HG02938 (cell line): Measurements from ENCODE around the gene FAM131C.
"Not testable (repeated sequence)": the region's sequence is repeated elsewhere in the genome, so short reads cannot be mapped to it uniquely, and the experiment has no call there.

Experiments
- ATAC-seq: cut with Tn5 transposase; IDR thresholded peaks from one replicate; pipeline ENCODE4 v1.9.1; 2021; ENCODE audit warnings: mild to moderate bottlenecking, moderate library complexity; ENCODE audit not compliant: unreplicated experiment

FAM131C gene

DNA sequence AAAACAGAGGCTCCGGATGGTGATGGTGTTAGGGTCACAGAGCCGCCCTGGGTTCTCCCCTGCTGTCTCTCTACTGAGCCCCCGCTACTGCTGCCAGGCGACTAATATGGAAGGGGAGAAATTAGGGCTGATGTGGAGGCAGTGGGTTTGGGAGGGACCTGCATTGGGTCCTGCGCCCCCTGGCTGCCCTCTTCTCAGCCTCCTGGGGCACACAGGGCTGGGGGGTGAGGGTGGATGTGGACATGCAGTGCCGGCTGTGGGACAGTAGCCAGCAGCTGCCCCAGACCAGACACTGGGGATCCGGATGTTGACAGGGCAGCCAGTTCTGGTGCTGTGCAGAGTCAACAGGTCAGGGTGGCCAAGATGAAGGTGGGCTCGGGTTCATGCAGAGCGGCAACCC is 31.4 kb downstream of the FAM131C start:
- ATAC-seq: no peak

DNA sequence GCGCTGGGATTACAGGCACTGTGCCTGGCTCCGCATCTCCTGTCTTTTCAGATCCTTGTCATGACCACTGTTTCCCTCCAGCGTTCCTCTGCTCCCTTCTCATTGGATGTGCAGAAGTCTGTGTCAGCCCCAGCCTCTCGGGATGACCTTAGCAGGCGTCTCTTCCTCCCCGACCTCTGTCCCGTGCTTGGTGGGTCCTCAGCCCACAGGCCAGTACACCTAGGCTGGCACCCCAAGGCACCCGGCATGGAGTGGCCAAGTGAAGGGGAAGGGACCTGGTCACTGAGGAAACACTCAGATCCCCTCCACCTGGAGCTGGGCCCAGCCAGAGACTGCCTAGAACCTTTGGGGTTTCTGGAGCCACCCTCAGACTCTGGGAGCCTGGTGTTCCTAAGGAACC is 32.3 kb downstream of the FAM131C start:
- no peak for ATAC-seq

DNA sequence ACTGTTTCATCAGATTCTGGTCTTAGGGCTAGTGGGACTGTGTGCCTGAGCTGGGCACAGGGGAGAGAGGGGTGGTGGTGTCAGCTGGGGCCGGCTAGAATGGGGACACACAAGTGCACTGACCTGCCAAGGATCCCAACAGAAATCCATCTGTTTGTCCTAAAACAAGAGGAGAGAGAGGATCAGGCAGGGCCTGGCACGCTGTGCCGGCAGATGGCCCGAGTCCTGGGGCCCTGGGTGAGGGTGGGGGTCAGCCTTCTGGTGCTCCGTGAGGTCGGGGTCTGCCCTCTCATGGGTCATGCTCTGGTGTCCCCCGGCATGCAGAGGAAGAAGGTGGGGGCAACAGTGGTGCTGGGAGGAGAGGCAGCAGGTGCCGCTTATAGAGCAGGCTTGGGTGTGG is 33.6 kb downstream of the FAM131C start:
- not testable (repeated sequence) for ATAC-seq

DNA sequence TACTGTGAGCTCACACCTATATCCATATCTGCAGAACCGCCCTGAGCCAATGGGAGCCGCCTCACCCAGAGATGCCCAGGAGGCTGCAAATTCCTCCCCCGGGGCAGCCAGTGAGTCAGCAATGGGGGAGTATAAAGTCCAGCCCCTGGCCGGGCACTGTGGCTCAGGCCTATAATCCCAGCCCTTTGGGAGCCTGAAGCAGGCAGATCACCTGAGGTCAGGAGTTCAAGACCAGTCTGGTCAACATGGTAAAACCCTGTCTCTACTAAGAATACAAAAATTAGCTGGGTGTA is 34.9 kb downstream of the FAM131C start:
- ATAC-seq: no peak

DNA sequence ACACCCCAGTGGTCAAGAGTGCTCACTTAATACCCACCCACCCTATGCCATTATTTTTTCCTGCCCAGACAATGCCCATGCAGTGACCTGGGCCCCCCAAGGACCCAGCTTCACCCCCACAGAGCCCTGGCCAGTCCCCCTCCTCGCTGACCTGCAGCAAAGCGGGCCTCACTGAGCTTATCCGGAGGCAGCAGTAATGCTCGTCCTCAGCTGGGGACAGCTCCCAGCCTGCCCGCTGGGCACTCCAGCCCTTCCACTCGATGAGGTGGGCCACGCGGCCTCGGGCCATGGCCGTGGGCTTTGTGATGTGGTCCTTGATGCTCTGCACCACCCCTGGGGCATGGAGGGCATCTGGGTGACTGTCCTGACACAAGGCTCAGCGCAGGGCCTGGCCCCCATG is 37.0 kb downstream of the FAM131C start:
- ATAC-seq: not testable (repeated sequence)

DNA sequence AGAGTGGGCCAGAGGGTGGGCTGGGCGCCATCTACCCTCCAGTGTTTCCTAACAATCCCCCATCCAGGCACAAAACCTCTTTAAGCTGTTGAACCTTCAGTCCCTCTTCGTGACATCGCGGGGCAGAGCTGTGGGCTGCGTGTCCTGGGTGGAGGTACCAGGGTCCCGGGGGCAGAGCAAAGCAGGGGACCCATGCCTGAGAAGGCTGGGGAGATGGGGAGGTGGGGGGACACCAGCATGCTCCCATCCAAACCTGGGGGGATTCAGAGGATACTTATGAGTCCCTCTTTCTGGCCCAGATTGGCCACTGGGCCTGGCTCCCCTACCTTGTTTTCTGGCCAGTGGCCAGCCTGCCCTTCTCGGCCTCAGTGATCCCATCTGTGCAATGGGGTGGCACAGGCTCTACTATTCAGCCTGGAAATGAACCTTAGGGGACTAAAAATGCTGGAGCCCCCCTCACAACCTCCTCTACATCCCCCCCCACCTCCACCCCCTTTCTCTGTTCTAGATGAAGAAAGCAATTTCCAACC is 40.3 kb downstream of the FAM131C start:
- ATAC-seq: not testable (repeated sequence)

DNA sequence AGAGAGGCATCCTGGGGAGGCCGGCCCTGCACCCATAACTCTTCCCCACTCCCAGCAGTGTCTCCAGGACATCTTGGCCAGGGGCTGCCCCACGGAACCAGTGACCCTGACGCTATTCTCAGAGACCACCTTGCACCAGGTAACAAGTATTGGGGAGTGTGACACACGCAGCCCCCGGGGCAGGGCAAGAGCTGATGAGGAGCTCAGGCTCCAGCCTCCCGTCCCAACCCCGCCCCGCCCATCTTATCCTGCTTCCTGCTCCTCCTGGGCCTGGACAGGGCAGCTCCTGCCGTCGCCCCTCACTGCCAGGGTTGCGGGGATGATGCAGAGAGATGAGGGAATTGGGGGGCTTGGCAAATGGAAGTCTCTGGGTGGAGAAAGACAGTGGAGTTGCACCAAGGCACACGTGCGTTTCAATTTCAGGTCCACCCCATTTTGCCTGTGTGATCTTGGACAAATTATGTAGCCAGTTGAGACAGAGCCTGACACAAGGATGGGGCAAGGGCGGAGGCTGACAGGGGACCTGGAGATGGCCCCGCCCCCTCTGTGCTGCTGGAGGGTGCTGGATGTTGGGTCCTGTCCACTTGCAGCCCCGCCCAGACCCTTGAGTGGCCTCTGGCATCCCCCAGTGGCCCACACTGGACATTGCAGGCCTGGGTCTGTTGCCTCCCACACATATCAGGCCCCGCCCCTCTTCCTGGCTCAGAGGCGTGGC is 40.9 kb downstream of the FAM131C start:
- peak; percentile 77 for ATAC-seq

DNA sequence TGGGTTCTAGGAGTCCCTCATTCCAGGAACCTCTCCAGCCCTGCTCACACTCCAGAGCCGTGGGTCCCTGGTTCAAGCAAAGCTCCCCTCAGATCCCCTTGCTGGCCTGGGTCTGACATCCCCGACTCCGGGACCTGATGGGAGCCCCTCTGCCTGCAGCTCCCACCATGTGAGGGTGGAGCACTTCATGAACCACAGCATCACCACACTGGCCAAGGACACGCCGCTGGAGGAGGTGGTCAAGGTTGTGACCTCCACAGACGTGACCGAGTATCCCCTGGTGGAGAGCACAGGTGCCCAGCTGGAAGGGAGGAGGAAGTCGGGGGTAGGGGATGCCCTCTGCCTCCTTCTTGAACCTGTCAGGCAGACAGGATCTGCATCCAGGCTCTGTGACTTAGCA is 41.9 kb downstream of the FAM131C start:
- no peak for ATAC-seq

DNA sequence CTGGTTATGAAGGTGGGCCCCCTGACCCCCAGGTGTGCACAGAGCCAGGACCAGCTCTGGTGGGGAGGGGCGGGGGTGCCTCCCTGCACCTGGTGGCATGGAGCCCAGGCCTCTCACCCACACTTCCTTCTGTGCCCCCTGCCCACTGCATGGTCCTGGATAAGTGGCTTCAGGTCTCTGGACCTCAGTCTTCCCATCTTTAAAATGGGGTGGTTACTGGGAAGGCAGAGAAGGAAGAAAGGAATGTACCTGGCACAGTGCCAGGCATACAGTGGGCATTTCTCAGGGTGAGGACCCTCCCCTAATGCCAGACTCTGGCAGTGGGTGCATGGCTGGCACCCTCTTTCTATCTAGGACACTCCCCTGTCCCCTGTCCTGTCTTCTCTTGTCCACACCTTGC is 44.2 kb downstream of the FAM131C start:
- ATAC-seq: no peak

DNA sequence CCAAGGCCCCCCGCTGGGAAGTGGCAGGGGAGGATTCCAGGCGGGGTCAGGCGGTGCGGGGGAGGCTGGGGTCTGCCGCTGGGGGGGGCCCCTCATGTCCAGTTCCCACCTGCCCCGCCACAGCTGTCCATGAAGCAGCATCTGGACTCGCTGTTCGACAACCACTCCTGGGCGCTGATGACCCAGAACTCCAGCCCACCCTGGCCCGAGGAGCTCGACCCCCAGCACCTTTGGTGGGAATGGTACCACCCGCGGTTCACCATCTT is 44.5 kb downstream of the FAM131C start:
- not testable (repeated sequence) for ATAC-seq

DNA sequence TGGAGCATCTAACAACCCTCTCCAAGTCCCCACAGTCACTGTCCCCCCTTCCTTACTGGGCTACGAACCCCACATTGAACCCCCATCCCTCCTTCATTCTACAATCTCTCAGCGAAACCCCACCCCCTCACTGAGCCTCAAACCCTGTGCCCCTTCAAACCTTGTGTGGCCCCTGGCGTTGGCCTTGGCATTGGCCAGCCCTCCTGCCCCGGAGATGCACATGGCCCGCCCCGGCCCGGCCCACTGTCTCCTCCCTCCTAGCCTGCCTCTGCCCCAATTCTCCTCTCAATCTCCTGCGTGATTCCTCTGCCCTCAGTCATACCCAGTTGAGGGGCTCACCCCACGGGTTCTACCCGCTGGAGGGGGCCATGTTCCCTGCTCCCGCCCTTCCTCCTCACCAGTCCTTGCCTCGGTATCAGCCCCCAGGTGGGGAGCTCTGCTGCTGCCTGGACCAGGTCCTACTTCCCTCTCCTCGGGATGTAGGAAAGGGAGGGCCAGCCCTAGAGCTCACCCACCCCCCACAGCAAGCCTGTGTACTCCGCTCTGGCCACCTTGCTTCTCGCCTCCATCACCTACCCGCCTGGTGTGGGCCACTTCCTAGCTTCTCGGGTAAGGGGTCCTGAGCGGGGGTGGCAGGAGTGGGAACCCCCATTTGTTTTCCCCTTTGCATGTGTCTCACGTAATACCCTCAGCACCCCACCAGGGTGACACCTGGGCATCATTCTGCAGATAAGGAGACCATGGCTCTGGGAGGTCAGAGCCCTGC is 45.0 kb downstream of the FAM131C start:
- no peak for ATAC-seq

DNA sequence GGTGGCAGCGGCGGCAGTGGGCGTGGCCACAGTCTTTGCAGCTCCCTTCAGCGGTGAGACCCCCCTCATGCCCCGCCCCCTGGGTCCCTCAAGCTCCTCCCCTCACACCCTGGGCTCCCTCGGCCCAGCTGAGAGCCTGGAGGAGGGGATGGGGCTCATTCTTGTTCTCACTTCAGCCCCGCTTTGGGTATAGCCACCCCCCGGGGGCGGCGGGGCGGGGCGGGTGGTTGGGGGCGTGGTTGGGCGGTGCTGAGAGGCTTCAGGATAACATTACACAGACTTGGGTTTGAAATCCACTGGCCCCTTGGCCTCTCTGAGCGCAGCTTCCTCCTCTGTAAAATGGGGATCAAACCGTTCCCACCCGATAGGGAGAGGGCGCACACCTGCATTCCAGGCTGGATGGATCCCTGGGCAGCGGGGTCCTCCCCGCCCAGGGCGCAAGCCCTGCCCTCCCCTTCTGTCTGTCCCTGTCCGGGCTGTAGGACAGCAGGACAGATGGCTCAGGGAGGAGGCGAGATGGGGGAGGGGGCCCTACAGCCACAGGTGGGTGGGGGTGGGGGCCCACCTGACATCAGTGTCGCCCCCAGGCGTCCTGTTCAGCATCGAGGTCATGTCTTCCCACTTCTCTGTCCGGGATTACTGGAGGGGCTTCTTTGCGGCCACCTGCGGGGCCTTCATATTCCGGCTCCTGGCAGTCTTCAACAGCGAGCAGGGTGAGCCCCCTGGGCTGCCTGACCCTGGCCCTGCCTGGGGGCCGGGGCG is 46.5 kb downstream of the FAM131C start:
- no peak for ATAC-seq

DNA sequence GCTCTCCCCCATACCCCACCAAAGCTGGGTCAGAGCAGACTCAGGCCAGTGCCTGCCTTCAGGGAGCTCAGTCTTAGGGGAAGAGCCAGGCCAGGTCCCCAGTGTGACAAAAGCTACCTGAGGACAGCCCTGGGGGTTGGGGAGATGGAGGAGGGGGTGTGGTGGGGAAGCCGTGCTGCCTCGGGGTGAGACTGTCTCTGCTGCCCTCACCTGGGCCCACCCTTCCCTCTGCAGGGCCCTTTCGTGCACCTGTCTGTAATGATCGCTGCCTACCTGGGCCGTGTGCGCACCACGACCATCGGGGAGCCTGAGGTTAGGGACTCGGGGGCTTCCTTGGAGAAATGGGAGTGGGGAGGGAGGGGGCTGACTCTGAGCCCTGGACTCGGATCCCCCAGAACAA is 47.1 kb downstream of the FAM131C start:
- ATAC-seq: not testable (repeated sequence)

DNA sequence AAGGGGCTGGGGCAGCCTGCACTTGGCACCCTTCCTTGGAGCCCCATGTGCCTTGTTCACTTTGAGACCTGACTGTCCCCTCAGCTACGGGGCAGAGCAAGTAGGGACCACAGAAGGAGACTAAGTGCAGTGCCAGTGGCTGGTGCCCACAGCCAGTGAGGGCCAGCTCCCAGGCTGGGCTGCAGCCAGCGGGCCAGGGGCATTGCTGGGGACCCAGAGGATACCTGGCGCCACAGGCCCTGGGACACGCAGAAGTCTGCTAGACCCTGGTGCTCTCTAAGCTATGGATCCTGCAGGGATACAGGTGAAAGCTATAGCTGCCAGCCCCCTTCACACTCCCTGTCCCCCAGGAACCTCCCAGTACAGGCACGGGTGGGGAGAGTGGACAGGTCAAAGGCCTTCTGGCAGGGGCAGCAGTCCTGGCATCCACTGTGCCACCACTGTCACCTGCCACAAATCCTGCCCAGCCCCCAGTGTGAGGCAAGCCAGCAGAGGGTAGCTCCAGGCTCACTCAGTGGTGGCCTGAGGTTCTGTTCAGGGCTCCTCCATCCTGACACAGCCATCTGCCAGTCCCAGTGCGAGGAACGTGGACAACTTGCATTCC is 50.3 kb downstream of the FAM131C start:
- no peak for ATAC-seq

DNA sequence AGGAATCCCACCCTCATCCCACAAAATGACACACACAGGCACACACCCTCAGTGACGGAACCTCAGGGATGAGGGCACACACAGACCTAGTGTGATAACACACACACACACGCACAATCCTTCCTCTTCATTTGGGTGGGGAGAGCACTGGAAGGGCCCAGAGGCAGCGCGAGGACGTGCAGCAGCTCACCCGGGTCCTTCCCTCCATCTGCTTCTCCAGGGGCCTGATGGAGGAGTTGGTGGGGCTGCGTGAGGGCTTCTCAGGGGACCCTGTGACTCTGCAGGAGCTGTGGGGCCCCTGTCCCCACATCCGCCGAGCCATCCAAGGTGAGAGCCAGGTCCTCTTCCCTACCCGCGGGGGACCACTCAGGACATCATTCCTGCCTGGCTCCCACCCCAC is 51.1 kb downstream of the FAM131C start:
- ATAC-seq: no peak

DNA sequence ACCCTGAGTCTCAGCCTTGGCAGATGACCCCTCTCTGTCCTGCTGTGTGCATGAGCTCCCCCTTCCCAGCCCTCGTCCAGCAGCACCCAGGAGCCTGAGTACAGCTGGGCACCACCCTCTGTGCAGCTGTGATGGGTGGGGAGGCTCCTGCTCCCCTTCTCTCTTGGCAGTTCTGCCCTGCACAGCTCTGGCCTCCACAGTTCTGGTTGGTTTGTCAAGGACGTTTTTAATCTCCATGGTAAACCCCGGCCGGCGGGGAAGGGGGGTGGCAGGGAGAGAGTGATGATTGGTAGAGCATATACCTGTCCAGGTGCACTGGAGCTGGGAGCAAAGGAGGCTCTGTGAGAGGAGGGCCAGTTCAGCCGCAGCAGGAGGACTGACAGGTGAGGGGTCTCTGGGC is 51.8 kb downstream of the FAM131C start, which contains the start of gene CLCNKA:
TSS of gene CLCNKA (plus strand) at position 356 of the 400 bp plus-strand sequence. CDS start 584 bp downstream, outside the sequence.
- no peak for ATAC-seq

DNA sequence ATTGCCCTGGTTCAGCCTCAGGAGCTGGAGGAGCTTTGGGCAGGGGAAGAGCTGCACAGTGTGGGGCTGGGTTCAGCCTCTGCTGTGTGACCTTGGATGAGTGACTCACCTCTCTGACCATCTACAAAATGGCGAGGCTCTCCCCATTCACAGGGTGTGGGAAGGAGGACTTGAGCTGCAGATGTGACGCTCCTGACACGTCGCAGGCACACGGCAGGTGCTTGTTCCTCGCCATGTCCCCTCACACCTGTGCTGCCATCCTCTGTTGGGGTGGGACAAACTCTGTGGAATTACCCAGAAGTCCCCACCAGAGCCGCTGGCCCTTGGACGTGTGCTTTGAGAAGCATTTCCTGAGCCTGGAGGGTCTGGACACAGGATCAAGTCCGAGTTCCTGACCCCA is 52.6 kb downstream of the FAM131C start:
- ATAC-seq: not testable (repeated sequence)

DNA sequence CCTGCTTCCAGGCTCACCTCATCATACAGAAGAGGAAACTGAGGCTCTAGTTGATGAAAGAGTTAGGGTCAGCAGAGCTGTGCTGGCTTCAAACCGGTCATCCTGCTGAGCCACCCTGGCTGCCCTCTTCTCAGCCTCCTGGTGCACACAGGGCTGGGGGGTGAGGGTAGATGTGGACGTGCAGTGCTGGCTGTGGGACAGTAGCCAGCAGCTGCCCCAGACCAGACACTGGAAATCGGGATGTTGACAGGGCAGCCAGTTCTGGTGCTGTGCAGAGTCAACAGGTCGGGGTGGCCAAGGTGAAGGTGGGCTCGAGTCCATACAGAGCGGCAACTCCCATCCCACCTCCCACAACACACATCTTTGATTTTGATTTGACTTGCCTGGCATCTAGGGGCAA is 53.1 kb downstream of the FAM131C start:
- ATAC-seq: no peak

DNA sequence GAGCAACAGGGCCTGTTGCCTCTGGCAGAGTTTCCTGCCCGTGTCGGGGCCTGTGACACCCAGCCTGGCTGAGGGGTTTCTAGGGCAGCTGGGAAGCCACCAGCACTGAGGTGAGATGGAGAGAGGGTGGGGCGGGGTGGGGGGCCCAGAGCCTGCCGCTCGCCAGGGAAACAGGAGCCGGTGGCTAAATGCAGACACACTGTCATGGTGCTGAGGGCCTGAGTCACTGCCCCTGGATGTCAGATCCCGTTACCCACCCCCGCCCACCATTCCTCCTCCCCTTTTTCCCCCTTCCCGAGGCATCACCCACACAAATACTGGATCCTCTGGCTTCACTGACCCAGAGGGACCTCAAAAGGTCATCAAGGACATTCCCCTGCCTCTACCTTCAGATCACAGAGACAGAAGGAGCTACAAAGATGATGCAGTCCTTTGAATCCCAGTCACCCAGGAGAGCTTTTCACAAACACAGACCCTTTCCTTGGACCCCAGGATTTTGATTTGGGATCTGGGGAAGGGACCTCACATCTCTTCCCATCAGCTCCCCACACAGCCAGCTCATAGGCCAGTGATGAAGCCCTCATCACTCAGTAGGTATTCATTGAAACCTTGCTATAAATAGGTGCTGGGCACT is 53.7 kb downstream of the FAM131C start:
- no peak for ATAC-seq

DNA sequence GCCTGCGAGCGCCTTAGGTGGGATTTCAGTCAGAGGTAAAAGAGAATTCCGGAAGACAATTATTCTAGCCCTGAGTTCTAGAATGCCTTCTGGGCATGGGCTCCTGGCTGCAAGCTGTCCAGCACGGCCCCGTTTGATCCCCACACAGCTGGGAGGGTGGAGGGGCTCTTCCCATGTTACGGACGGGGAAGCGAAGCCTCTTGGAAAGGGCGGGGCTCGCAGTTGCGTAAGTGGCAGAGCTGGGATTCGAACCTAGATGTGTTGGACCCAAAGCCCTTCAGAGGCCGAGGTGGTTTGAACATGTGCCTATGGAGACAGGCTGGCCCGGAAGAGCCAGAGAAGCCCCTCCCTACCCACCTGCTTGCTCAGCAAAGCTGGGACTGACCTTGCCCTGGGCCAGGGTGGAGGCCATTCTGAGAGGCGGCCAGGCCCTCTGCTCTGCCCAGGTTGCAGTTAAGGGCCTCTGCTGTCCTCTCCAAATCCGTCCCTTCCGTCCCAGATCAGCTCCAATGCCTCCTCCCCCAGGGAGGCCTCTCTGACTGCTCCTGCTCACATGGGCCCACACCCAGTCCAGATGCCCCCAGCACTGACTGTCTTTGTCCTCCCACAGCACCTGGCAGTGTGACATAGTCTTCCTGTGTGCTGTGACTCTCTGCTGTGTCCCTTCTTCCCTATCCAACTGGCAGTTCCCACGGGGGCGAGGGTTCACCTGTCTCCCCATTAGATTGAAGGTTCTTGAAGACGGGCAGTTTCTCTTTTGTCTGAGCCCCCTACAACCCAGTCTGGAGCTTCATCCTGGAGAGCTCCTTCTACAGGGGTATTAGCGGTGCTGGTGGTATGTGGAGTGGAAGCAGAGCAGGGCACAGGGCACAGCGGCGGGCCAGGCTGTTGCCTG is 54.5 kb downstream of the FAM131C start:
- ATAC-seq: no peak
